OCI-LY1 (cell line): ENCODE results near the gene GTF2E1.

Source experiments
- CTCF ChIP-seq: fragments of 200-600 bp; sonication (generic), shearing (Covaris generic); IDR thresholded peaks from 2 replicates; pipeline ENCODE4 v1.5.1; 2017; ENCODE audit warnings: mild to moderate bottlenecking, antibody characterized with exemption, low read length, moderate library complexity, mixed read lengths
- EZH2 ChIP-seq: fragments of 200-600 bp; sonication (generic), shearing (Covaris generic); IDR thresholded peaks from 2 replicates; pipeline ENCODE4 v1.8.0; 2017; ENCODE audit warnings: borderline replicate concordance, mixed run types, mild to moderate bottlenecking, antibody characterized with exemption, low read length, moderate library complexity, mixed read lengths

- TF ChIP-seq CTCF (no peak), EZH2 (no peak)
These were observed 10.3 kb downstream of the GTF2E1 start for GRCh38 chr3:120752865-120753264.
